ENCODE measurements around the gene OR5K4. TPM values are rescaled to one million over a fixed set of nuclear protein-coding genes. Genes with fewer than 3 reads are reported as not detected.

OR5K4 gene
- total and polyA plus RNA-seq, 3 donors from 2014 or later = not detected

- no peak for DNase-seq
- no peak overlapping the region for H3K4me3 ChIP-seq
- TF ChIP-seq POLR2A (IDR thresholded peaks at IDR 0.05) (no peak), CTCF (IDR thresholded peaks at IDR 0.05) (no peak)
- intact Hi-C loops (cut with DNase I; ENCODE audit: low total_unique reads) = no loop called here
- H3K4me1 ChIP-seq = no peaks in the 10 kb centered on the region
- 85 to 88% methylated on average over 6 of the region's 6 CpGs for WGBS, 2 donors
- no peaks in the 10 kb centered on the region for H3K36me3 ChIP-seq (ENCODE audit: low read depth, missing control alignments)
- no peak overlapping the region for H3K27ac ChIP-seq
- H3K9me3 ChIP-seq = no peaks in the 10 kb centered on the region
- H3K27me3 ChIP-seq = no peaks in the 10 kb centered on the region
Observed at GRCh38 chr3:98341758-98342157, 11.9 kb upstream of the OR5K4 start.

GRCh38 chr3:98343647-98344507 lies 9.8 kb upstream of the OR5K4 start:
- H3K36me3 ChIP-seq (ENCODE audit: low read depth, missing control alignments) = no peaks in the 10 kb centered on the region
- H3K9me3 ChIP-seq = no peaks in the 10 kb centered on the region
- H3K4me3 ChIP-seq = no peak overlapping the region
- no peaks in the 10 kb centered on the region for H3K4me1 ChIP-seq
- no peak overlapping the region for H3K27ac ChIP-seq
- no peak for TF ChIP-seq POLR2A (IDR thresholded peaks at IDR 0.05)
- TF ChIP-seq CTCF (IDR thresholded peaks at IDR 0.05) = peak in 2 of 3 experiments; percentile 49 to 53
- DNase-seq = peak; percentile 83
- intact Hi-C loops (cut with DNase I; ENCODE audit: low total_unique reads) = no loop called here
- WGBS, 2 donors = 41 to 46% methylated on average over 13 of the region's 13 CpGs
- H3K27me3 ChIP-seq = no peaks in the 10 kb centered on the region

GRCh38 chr3:98350082-98350481 lies 3.6 kb upstream of the OR5K4 start:
- H3K27me3 ChIP-seq = no peaks in the 10 kb centered on the region
- no peaks in the 10 kb centered on the region for H3K9me3 ChIP-seq
- 92% methylated on average over 3 of the region's 3 CpGs for WGBS, 2 donors
- H3K36me3 ChIP-seq (ENCODE audit: low read depth, missing control alignments) = no peaks in the 10 kb centered on the region
- TF ChIP-seq POLR2A (IDR thresholded peaks at IDR 0.05) (no peak), CTCF (IDR thresholded peaks at IDR 0.05) (no peak)
- intact Hi-C loops (cut with DNase I; ENCODE audit: low total_unique reads) = no loop called here
- H3K4me3 ChIP-seq = no peak overlapping the region
- DNase-seq = no peak
- H3K27ac ChIP-seq = no peak overlapping the region
- H3K4me1 ChIP-seq = no peaks in the 10 kb centered on the region

GRCh38 chr3:98359250-98359649 lies 5.6 kb downstream of the OR5K4 start:
- no peak for DNase-seq
- Histone ChIP-seq H3K27me3 (no peaks in the 10 kb centered on the region), H3K36me3 (ENCODE audit: low read depth, missing control alignments) (no peaks in the 10 kb centered on the region), H3K9me3 (no peaks in the 10 kb centered on the region), H3K4me1 (no peaks in the 10 kb centered on the region), H3K27ac (no peak overlapping the region), H3K4me3 (no peak overlapping the region)
- TF ChIP-seq POLR2A (IDR thresholded peaks at IDR 0.05) (no peak), CTCF (IDR thresholded peaks at IDR 0.05) (no peak)
- intact Hi-C loops (cut with DNase I; ENCODE audit: low total_unique reads) = no loop called here

All from testis (tissue), 3 donors.